Keratinocyte (primary cell): ENCODE results near the gene KPNA3. TPM values are rescaled to one million over a fixed set of nuclear protein-coding genes. Genes with fewer than 3 reads are reported as not detected.

Experiments
- DNase-seq: peaks from one replicate; pipeline ENCODE4 v3.0.0-alpha.2; 2011; ENCODE audit warnings: low read depth, missing footprints, low spot score
- FAIRE-seq: peaks from 2 replicates; lab custom pipeline; 2011; peaks lifted over from hg19 to GRCh38; lab: Jason Lieb, UNC
- H2AFZ ChIP-seq: 2 replicates; pipeline ENCODE4 v1.6.0; 2012; ENCODE audit warnings: low read length, control low read depth, inconsistent platforms; ENCODE audit not compliant: control insufficient read depth
- H3K27ac ChIP-seq: 2 replicates; pipeline ENCODE4 v1.5.1; 2011; ENCODE audit warnings: low read length; ENCODE audit not compliant: control insufficient read depth, insufficient read depth
- H3K27me3 ChIP-seq: 3 replicates; pipeline ENCODE4 v1.6.0; 2011; ENCODE audit warnings: low read length; ENCODE audit not compliant: control insufficient read depth, insufficient read depth; ENCODE audit errors: extremely low read depth
- H3K36me3 ChIP-seq, 2 experiments: 2 replicates in 1 of 2; 3 replicates in 1 of 2; pipeline ENCODE4 v1.5.1; 2011; ENCODE audit warnings: low read length in 2 of 2, mild to moderate bottlenecking in 1 of 2; ENCODE audit not compliant: control insufficient read depth in 2 of 2, insufficient read depth in 2 of 2; ENCODE audit errors: extremely low read depth in 1 of 2
- H3K4me1 ChIP-seq: 3 replicates; pipeline ENCODE4 v1.5.1; 2011; ENCODE audit warnings: low read length; ENCODE audit not compliant: control insufficient read depth, insufficient read depth; ENCODE audit errors: extremely low read depth
- H3K4me2 ChIP-seq: 3 replicates; pipeline ENCODE4 v1.6.0; 2011; ENCODE audit warnings: low read depth, low read length; ENCODE audit not compliant: control insufficient read depth, insufficient read depth; ENCODE audit errors: extremely low read depth
- H3K4me3 ChIP-seq, 3 experiments: fragments of 200-600 bp in 1 of 3; sonication (generic) in 1 of 3; 2 replicates in 2 of 3; 3 replicates in 1 of 3; pipeline ENCODE4 v1.5.1; 2011 to 2016; ENCODE audit warnings: low read length in 3 of 3, mild to moderate bottlenecking in 3 of 3, control low read depth in 2 of 3, inconsistent platforms in 1 of 3, low read depth in 1 of 3, mixed read lengths in 1 of 3, mixed run types in 1 of 3, moderate library complexity in 1 of 3; ENCODE audit not compliant: control insufficient read depth in 2 of 3, insufficient read depth in 2 of 3; ENCODE audit errors: extremely low read depth in 1 of 3
- H3K79me2 ChIP-seq: 2 replicates; pipeline ENCODE4 v1.6.0; 2012; ENCODE audit warnings: low read length; ENCODE audit not compliant: control insufficient read depth, insufficient read depth
- H3K9ac ChIP-seq: 3 replicates; pipeline ENCODE4 v1.6.0; 2011; ENCODE audit warnings: low read length; ENCODE audit not compliant: control insufficient read depth, insufficient read depth; ENCODE audit errors: extremely low read depth
- H3K9me1 ChIP-seq: 3 replicates; pipeline ENCODE4 v1.6.0; 2011; ENCODE audit warnings: low read length; ENCODE audit not compliant: control insufficient read depth, insufficient read depth; ENCODE audit errors: extremely low read depth
- H3K9me3 ChIP-seq: 2 replicates; pipeline ENCODE4 v1.5.1; 2012; ENCODE audit warnings: low read depth, low read length; ENCODE audit not compliant: control insufficient read depth
- H4K20me1 ChIP-seq: 3 replicates; pipeline ENCODE4 v1.6.0; 2011; ENCODE audit warnings: low read length; ENCODE audit not compliant: control insufficient read depth, insufficient read depth; ENCODE audit errors: extremely low read depth
- CTCF ChIP-seq, 3 experiments: IDR thresholded peaks in 1 of 3; conservative IDR thresholded peaks in 1 of 3; optimal IDR thresholded peaks in 1 of 3; 2 replicates in 2 of 3; 3 replicates in 1 of 3; pipeline versions ENCODE3 to v1.5.1; 2011; ENCODE audit warnings: low read length in 3 of 3, mild to moderate bottlenecking in 3 of 3, moderate library complexity in 2 of 3, control low read depth in 1 of 3, inconsistent platforms in 1 of 3; ENCODE audit not compliant: insufficient read depth in 2 of 3; ENCODE audit errors: extremely low read depth in 1 of 3
- EZH2 ChIP-seq: IDR thresholded peaks from one replicate; pipeline ENCODE4 v1.6.1; 2012; ENCODE audit warnings: inconsistent platforms, mild to moderate bottlenecking, low read length, moderate library complexity
- dilution Hi-C: fragments of 300-500 bp; cut with MboI; formaldehyde crosslinking; loops from one replicate; pipeline ENCODE4 v1.7.0; 2020; ENCODE audit warnings: low sequenced_read_pairs; ENCODE audit not compliant: extremely low pct_ligation_motif_present
- polyA plus RNA-seq, 5 experiments: library from polyadenylated mRNA; depleted of rRNA in 3 of 5; stranded (reverse) in 3 of 5; stranded (forward) in 1 of 5; unstranded in 1 of 5; fragments of >200 nt; gene quantifications; 1 replicate in 1 of 5; 2 replicates in 3 of 5; 3 replicates in 1 of 5; pipeline versions ENCODE4 v1.2.1 to v1.2.3, GENCODE V29; 2011 to 2012; ENCODE audit warnings: missing spikeins in 2 of 5, low read depth in 1 of 5, low replicate concordance in 1 of 5

Gene KPNA3
- polyA plus RNA-seq, 1 donor (not counting 4 experiments of a cell fraction or from before 2014, with no cell fraction given) = 37.3 TPM

- Histone ChIP-seq H3K4me1 (no peaks in the 10 kb centered on the region), H3K9me3 (no peaks in the 10 kb centered on the region), H4K20me1 (no peaks in the 10 kb centered on the region), H3K27me3 (no peaks in the 10 kb centered on the region), H3K4me3 (no peak overlapping the region), H3K36me3 (peaks cover 4 to 5% of the 10 kb centered on the region in 2 experiments), H3K4me2 (no peak overlapping the region), H2AFZ (no peak overlapping the region), H3K27ac (no peak overlapping the region), H3K9me1 (no peaks in the 10 kb centered on the region), H3K9ac (no peak overlapping the region), H3K79me2 (no peaks in the 10 kb centered on the region)
- DNase-seq (no peak), FAIRE-seq (no peak)
- dilution Hi-C loops = no loop called here
- TF ChIP-seq CTCF (optimal IDR thresholded peaks at IDR 0.05 in 1 of 3, IDR thresholded peaks at IDR 0.05 in 1 of 3, conservative IDR thresholded peaks at IDR 0.05 in 1 of 3; ENCODE audit: extremely low read depth in 1 of 3, insufficient read depth in 2 of 3, low read length in 3 of 3) = no peak
- TF ChIP-seq EZH2 = no peak
Measured at GRCh38 chr13:49697468-49697867, 95.0 kb downstream of the KPNA3 start.

- TF ChIP-seq EZH2 = no peak
- no peak for TF ChIP-seq CTCF (optimal IDR thresholded peaks at IDR 0.05 in 1 of 3, IDR thresholded peaks at IDR 0.05 in 1 of 3, conservative IDR thresholded peaks at IDR 0.05 in 1 of 3; ENCODE audit: extremely low read depth in 1 of 3, insufficient read depth in 2 of 3, low read length in 3 of 3)
- Histone ChIP-seq H3K9me1 (no peaks in the 10 kb centered on the region), H3K4me3 (no peak overlapping the region), H3K27ac (no peak overlapping the region), H3K36me3 (no peaks in the 10 kb centered on the region), H3K27me3 (no peaks in the 10 kb centered on the region), H3K79me2 (peaks cover 14% of the 10 kb centered on the region), H3K4me2 (no peak overlapping the region), H3K4me1 (peaks cover 2% of the 10 kb centered on the region), H4K20me1 (no peaks in the 10 kb centered on the region), H3K9me3 (no peaks in the 10 kb centered on the region), H2AFZ (no peak overlapping the region), H3K9ac (no peak overlapping the region)
- dilution Hi-C loops = no loop called here
- FAIRE-seq = no peak
- DNase-seq = no peak
Measured at GRCh38 chr13:49694446-49694845, 98.0 kb downstream of the KPNA3 start.
